K562 (cell line): ENCODE measurements around the gene OTOG. TPM values are rescaled to one million over a fixed set of nuclear protein-coding genes. Genes with fewer than 3 reads are reported as not detected.

Source experiments
- ATAC-seq: fragments of 200-7000 bp; cut with Tn5 transposase; 3 replicates; pipeline ENCODE4 v1.9.1; 2020; ENCODE audit warnings: moderate library complexity
- BruUV-seq: library from RNA; stranded (reverse); fragments of 400-500 nt; replicated peaks from 2 replicates; lab custom pipeline; 2021; lab: Mats Ljungman, UMichigan
- CTCF ChIA-PET: fragments of 300-600 bp; formaldehyde crosslinking; extraction: SDS; loops from one replicate; lab custom pipeline; 2021; ENCODE audit warnings: low intra/inter-chr PET ratio; lab: Yijun Ruan, JAX
- POLR2A ChIA-PET: fragments of 300-600, 350-650 bp; sonication (Branson Sonifier 250); formaldehyde crosslinking; extraction: SDS; loops from one replicate; lab custom pipeline; 2021; ENCODE audit warnings: antibody characterized with exemption, inconsistent platforms; lab: Yijun Ruan, JAX
- DNase-seq, 4 experiments: peaks; one replicate each; pipeline versions ENCODE4 v3.0.0 to v3.0.0-alpha.2; 2011 to 2018; ENCODE audit warnings: low spot score in 3 of 4, mixed read lengths in 3 of 4; ENCODE audit errors: extremely low read depth in 1 of 4
- FAIRE-seq: peaks from 2 replicates; lab custom pipeline; 2011; peaks lifted over from hg19 to GRCh38; lab: Jason Lieb, UNC
- H2AFZ ChIP-seq: 2 replicates; pipeline ENCODE4 v1.6.0; 2011; ENCODE audit warnings: low read depth, low read length, control low read depth, inconsistent platforms
- H3K27ac ChIP-seq: fragments of 200-600 bp; 3 replicates; pipeline ENCODE4 v1.8.0; 2011; ENCODE audit warnings: low read depth, mild to moderate bottlenecking, control low read depth, inconsistent platforms, low read length, moderate library complexity, mixed read lengths; ENCODE audit errors: extremely low read depth
- H3K27me3 ChIP-seq, 2 experiments: fragments of 300-600 bp in 1 of 2; 2 replicates in 1 of 2; 3 replicates in 1 of 2; pipeline versions ENCODE4 v1.6.0 to v1.8.0; 2011; ENCODE audit warnings: inconsistent platforms in 2 of 2, low read length in 2 of 2, mild to moderate bottlenecking in 1 of 2, mixed read lengths in 1 of 2, moderate library complexity in 1 of 2; ENCODE audit not compliant: control insufficient read depth in 2 of 2, insufficient read depth in 2 of 2
- H3K36me3 ChIP-seq: fragments of 300-600 bp; 3 replicates; pipeline ENCODE4 v1.8.0; 2011; ENCODE audit warnings: mild to moderate bottlenecking, low read length, inconsistent platforms; ENCODE audit not compliant: control insufficient read depth, insufficient read depth
- H3K4me1 ChIP-seq, 2 experiments: fragments of 200-600 bp in 1 of 2; replicated peaks in 1 of 2; 2 replicates in 1 of 2; 3 replicates in 1 of 2; pipeline versions ENCODE4 v1.5.1 to v1.8.0; 2011; ENCODE audit warnings: inconsistent platforms in 2 of 2, low read length in 2 of 2, mild to moderate bottlenecking in 1 of 2, mixed read lengths in 1 of 2, moderate library complexity in 1 of 2; ENCODE audit not compliant: control insufficient read depth in 2 of 2, insufficient read depth in 2 of 2
- H3K4me2 ChIP-seq: 2 replicates; pipeline ENCODE4 v1.6.1; 2011; ENCODE audit warnings: low read length, control low read depth, inconsistent platforms, mixed read lengths; ENCODE audit not compliant: insufficient read depth
- H3K4me3 ChIP-seq: fragments of 200-600 bp; sonication (generic), shearing (Covaris generic); 2 replicates; pipeline ENCODE4 v1.5.1; 2016; ENCODE audit warnings: control low read depth, inconsistent platforms
- H3K79me2 ChIP-seq: fragments of 200-600 bp; 3 replicates; pipeline ENCODE4 v1.8.0; 2011; ENCODE audit warnings: low read length, inconsistent platforms; ENCODE audit not compliant: control insufficient read depth, insufficient read depth
- H3K9ac ChIP-seq, 2 experiments: 2 replicates each; pipeline versions ENCODE4 v1.6.0 to v1.6.1; 2011; ENCODE audit warnings: low read depth in 2 of 2, low read length in 2 of 2, control low read depth in 1 of 2, inconsistent platforms in 1 of 2, mild to moderate bottlenecking in 1 of 2, mixed read lengths in 1 of 2; ENCODE audit not compliant: insufficient read depth in 1 of 2
- H3K9me1 ChIP-seq: one replicate; pipeline ENCODE4 v1.6.0; 2011; ENCODE audit warnings: inconsistent platforms, mild to moderate bottlenecking, low read length, moderate library complexity; ENCODE audit not compliant: control insufficient read depth, insufficient read depth
- H3K9me3 ChIP-seq: replicated peaks from 2 replicates; pipeline ENCODE4 v1.5.1; 2011; ENCODE audit warnings: low read depth, low read length, inconsistent platforms; ENCODE audit not compliant: control insufficient read depth, insufficient read depth
- H4K20me1 ChIP-seq: replicated peaks from 2 replicates; pipeline ENCODE4 v1.6.1; 2011; ENCODE audit warnings: low read length, inconsistent platforms, mixed read lengths; ENCODE audit not compliant: control insufficient read depth, insufficient read depth
- FOSL1 ChIP-seq: fragments of 200-800 bp; sonication (Bioruptor generic); conservative IDR thresholded peaks from 2 replicates; pipeline ENCODE4 v1.6.1; 2016; ENCODE audit warnings: missing genetic modification characterization, missing compliant biosample characterization
- HMG20B ChIP-seq: fragments of 250-450 bp; sonication (Bioruptor Pico); IDR thresholded peaks from 2 replicates; pipeline ENCODE4 v1.5.0; 2021; ENCODE audit warnings: mild to moderate bottlenecking
- L3MBTL2 ChIP-seq: fragments of 450-650 bp; IDR thresholded peaks from 2 replicates; pipeline ENCODE4 v1.6.1; 2016; ENCODE audit warnings: mild to moderate bottlenecking, moderate library complexity
- MEIS2 ChIP-seq: fragments of 450-650 bp; IDR thresholded peaks from 2 replicates; pipeline ENCODE4 v1.6.1; 2014; ENCODE audit warnings: mild to moderate bottlenecking; ENCODE audit not compliant: partially characterized antibody
- POLR2G ChIP-seq: fragments of 200-400 bp; formaldehyde crosslinking; IDR thresholded peaks from 2 replicates; pipeline ENCODE4 v1.6.1; 2017; ENCODE audit warnings: low read depth, mild to moderate bottlenecking, antibody characterized with exemption, low read length, moderate library complexity
- SAP30 ChIP-seq: fragments of 200-600 bp; sonication (generic); IDR thresholded peaks from 2 replicates; pipeline ENCODE4 v1.6.1; 2012; ENCODE audit warnings: borderline replicate concordance, low read depth, mild to moderate bottlenecking, moderate library complexity, low read length, control low read depth, inconsistent platforms; ENCODE audit not compliant: insufficient read depth, poor library complexity, severe bottlenecking
- SIN3B ChIP-seq: fragments of 450-650 bp; IDR thresholded peaks from 2 replicates; pipeline ENCODE4 v1.6.1; 2017; ENCODE audit warnings: low read depth, mild to moderate bottlenecking, moderate library complexity
- SNIP1 ChIP-seq: fragments of 450-650 bp; IDR thresholded peaks from 2 replicates; pipeline ENCODE4 v1.7.1; 2017; ENCODE audit warnings: low read depth, mild to moderate bottlenecking
- TCF3 ChIP-seq: sonication (generic); formaldehyde crosslinking; IDR thresholded peaks from 2 replicates; pipeline ENCODE4 v1.4.0; 2020; ENCODE audit warnings: mild to moderate bottlenecking, missing genetic modification reagents
- ZFP1 ChIP-seq: fragments of 450-650 bp; formaldehyde crosslinking; IDR thresholded peaks from 2 replicates; pipeline ENCODE4 v1.4.0; 2020; ENCODE audit warnings: mild to moderate bottlenecking, mixed read lengths
- WGBS: fragments of 100-300 bp; shearing (Covaris generic); methylation state at CpG from one replicate; pipeline ENCODE4 v1.1.6; 2016; ENCODE audit warnings: low coverage, mixed read lengths; ENCODE audit not compliant: insufficient coverage; ENCODE audit errors: missing lambda C conversion rate; 5-methylcytosine and 5-hydroxymethylcytosine counted together
- in situ Hi-C: fragments of 300-500 bp; cut with MboI; formaldehyde crosslinking; loops from 4 replicates; pipeline ENCODE4 v1.15.0; 2018; ENCODE audit warnings: inconsistent platforms, mixed read lengths
- intact Hi-C: fragments of 100-400 bp; cut with micrococcal nuclease; formaldehyde crosslinking; loops from 2 replicates; pipeline ENCODE4 v1.14.2; 2022
- polyA plus RNA-seq, 8 experiments: library from polyadenylated mRNA; depleted of rRNA in 4 of 8; stranded (reverse) in 5 of 8; unstranded in 3 of 8; fragments of >200 nt; fragmentation: Nextera tagmentation in 2 of 8; fragmentation: Illumina TruSeq in 1 of 8; extraction: Ambion mirVana in 2 of 8; extraction: Trizol in 1 of 8; gene quantifications; 2 replicates each; pipeline versions ENCODE4 v1.2.1 to v1.2.3, GENCODE V29; 2011 to 2014; ENCODE audit warnings: inconsistent platforms in 1 of 8, missing spikeins in 1 of 8
- total RNA-seq, 7 experiments: library from RNA; depleted of rRNA in 6 of 7; stranded (reverse); fragments of >200 nt in 6 of 7; fragmentation: Illumina TruSeq in 2 of 7; extraction: Trizol in 2 of 7; gene quantifications; 2 replicates each; pipeline versions ENCODE4 v1.2.1 to v1.2.3, GENCODE V29; 2011 to 2021; ENCODE audit warnings: low replicate concordance in 1 of 7
- TF ChIP-seq, protein P1 (sequence below): fragments of 450-650 bp; formaldehyde crosslinking; IDR thresholded peaks from 2 replicates; pipeline ENCODE4 v1.4.0; 2022; ENCODE audit warnings: missing genetic modification characterization
- TF ChIP-seq, protein P2 (sequence below): fragments of 250-450 bp; sonication (Bioruptor Pico); IDR thresholded peaks from 2 replicates; pipeline ENCODE4 v1.5.0; 2021

OTOG gene
- total and polyA plus RNA-seq, 9 of the 15 experiments (the other 6 are each of a cell fraction or from before 2014, with no cell fraction given) = not detected

DNA sequence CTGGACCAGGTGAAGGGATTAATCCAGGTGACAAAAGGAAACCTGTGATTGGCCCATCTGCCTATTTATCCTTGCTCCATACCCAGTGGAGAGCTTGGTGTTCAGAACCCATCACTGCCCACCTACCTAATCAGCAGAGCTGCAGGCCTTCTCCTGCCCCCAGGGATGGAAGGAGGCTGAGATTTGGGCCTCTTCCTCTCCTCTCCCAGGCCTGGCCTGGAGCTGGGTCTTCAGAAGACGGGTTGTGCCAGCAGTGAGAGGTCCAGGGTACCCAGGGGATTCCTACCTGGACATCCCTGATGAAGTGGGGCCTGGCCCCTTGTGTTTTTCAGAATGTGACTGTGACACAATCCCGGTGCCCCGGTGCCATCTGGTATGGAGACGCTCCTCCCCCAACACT lies 92.0 kb downstream of the OTOG start:
- ATAC-seq = no peak
- FAIRE-seq = no peak
- H3K27ac ChIP-seq = no peak overlapping the region
- no peak overlapping the region for H2AFZ ChIP-seq
- peaks cover 0 to 11% of the 10 kb centered on the region in 2 experiments; a peak in 1 of 5 replicates for H3K4me1 ChIP-seq
- ChIA-PET POLR2A (no interaction called here), CTCF (no interaction called here)
- 0 out of 2 replicates have a peak, but pooled peaks cover 3% of the 10 kb centered on the region for H4K20me1 ChIP-seq
- no TSS peak for BruUV-seq
- H3K27me3 ChIP-seq = peaks cover 4 to 43% of the 10 kb centered on the region in 2 experiments; a peak in 3 of 5 replicates
- WGBS = 0% methylated on average over 3 of the region's 4 CpGs
- no peaks in the 10 kb centered on the region for H3K79me2 ChIP-seq
- H3K9me3 ChIP-seq = no peaks in the 10 kb centered on the region
- no peak for DNase-seq
- no peak overlapping the region for H3K4me3 ChIP-seq
- H3K36me3 ChIP-seq = no peaks in the 10 kb centered on the region
- no peaks in the 10 kb centered on the region for H3K9me1 ChIP-seq
- no peak overlapping the region for H3K9ac ChIP-seq
- intact Hi-C loops = no loop called here
- TF ChIP-seq, protein P1, sequence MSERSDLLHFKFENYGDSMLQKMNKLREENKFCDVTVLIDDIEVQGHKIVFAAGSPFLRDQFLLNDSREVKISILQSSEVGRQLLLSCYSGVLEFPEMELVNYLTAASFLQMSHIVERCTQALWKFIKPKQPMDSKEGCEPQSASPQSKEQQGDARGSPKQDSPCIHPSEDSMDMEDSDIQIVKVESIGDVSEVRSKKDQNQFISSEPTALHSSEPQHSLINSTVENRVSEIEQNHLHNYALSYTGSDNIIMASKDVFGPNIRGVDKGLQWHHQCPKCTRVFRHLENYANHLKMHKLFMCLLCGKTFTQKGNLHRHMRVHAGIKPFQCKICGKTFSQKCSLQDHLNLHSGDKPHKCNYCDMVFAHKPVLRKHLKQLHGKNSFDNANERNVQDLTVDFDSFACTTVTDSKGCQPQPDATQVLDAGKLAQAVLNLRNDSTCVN = no peak
- in situ Hi-C loops = no loop called here
- no peak overlapping the region for H3K4me2 ChIP-seq

DNA sequence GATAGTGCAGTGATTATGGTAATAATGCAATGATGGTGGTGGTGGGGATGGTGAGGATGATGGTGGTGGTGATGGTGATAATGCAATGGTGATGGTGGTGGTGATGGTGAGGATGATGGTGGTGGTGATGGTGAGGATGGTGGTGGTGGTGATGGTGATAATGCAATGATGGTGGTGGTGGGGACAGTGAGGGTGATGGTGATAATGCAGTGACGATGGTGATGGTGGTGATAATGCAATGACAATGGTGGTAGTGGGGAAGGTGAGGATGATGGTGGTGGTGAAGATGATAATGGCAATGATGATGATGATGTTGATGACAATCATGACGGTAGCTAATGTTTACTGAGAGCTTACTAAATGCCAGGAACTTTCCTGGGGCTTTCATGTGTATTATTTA lies 92.7 kb downstream of the OTOG start:
- in situ Hi-C loops = no loop called here
- TF ChIP-seq, protein P2, sequence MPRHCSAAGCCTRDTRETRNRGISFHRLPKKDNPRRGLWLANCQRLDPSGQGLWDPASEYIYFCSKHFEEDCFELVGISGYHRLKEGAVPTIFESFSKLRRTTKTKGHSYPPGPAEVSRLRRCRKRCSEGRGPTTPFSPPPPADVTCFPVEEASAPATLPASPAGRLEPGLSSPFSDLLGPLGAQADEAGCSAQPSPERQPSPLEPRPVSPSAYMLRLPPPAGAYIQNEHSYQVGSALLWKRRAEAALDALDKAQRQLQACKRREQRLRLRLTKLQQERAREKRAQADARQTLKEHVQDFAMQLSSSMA (CRISPR knock-in tag) = no peak
- TF ChIP-seq FOSL1 (tag) = no peak
- no peak for TF ChIP-seq SIN3B
- no peak for TF ChIP-seq TCF3 (CRISPR knock-in tag)
- TF ChIP-seq HMG20B (CRISPR knock-in tag) = no peak
- no peak for TF ChIP-seq SNIP1
- no peak for TF ChIP-seq MEIS2
- TF ChIP-seq POLR2G = no peak
- TF ChIP-seq L3MBTL2 = no peak
- no peak for TF ChIP-seq ZFP1 (CRISPR knock-in tag)
- TF ChIP-seq SAP30 = no peak

More for the DNA sequence above, 92.7 kb downstream of the OTOG start:
- H3K79me2 ChIP-seq = no peaks in the 10 kb centered on the region
- peaks cover 4 to 39% of the 10 kb centered on the region in 2 experiments; a peak in 3 of 5 replicates for H3K27me3 ChIP-seq
- H2AFZ ChIP-seq = no peak overlapping the region
- no peak overlapping the region for H3K9ac ChIP-seq
- H4K20me1 ChIP-seq = peaks cover 3% of the 10 kb centered on the region; the same call in 1 of the 2 replicates
- POLR2A ChIA-PET = no interaction called here
- intact Hi-C loops = no loop called here
- no peak for FAIRE-seq
- H3K36me3 ChIP-seq = no peaks in the 10 kb centered on the region
- no peak overlapping the region for H3K4me3 ChIP-seq
- H3K27ac ChIP-seq = no peak overlapping the region
- no peak overlapping the region for H3K4me2 ChIP-seq
- no peak for DNase-seq
- peaks cover 0 to 11% of the 10 kb centered on the region in 2 experiments; a peak in 1 of 5 replicates for H3K4me1 ChIP-seq
- BruUV-seq = no TSS peak
- ATAC-seq = no peak
- H3K9me3 ChIP-seq = no peaks in the 10 kb centered on the region
- WGBS = 0% methylated on average over 2 of the region's 2 CpGs
- CTCF ChIA-PET = no interaction called here
- no peaks in the 10 kb centered on the region for H3K9me1 ChIP-seq
